Stimulated activated CD4-positive, alpha-beta T cell treated with anti-CD3 and anti-CD28 coated beads, Interleukin-1b, Interleukin-23, amount 100 ng/mL, for 48 hours (primary cell): Measurements from ENCODE around the gene SKA1.
"Not testable (repeated sequence)": the region's sequence is repeated elsewhere in the genome, so short reads cannot be mapped to it uniquely, and the experiment has no call there.

Source experiments
- DNase-seq: peaks from one replicate; pipeline ENCODE4 v3.0.0-alpha.2; 2020

SKA1 gene

GRCh38 chr18:50432915-50433314 is 58.1 kb downstream of the SKA1 start:
- no peak for DNase-seq

DNA sequence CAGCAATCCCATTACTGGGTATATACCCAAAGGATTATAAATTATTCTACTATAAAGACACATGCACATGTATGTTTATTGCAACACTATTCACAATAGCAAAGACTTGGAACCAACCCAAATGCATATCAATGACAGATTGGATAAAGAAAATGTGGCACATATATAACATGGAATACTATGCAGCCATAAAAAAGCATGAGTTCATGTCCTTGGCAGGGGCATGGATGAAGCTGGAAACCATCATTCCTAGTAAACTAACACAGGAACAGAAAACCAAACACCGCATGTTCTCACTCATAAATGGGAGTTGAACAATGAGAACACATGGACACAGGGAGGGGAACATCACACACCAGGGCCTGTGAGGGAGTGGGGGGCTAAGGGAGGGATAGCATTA is 61.9 kb downstream of the SKA1 start:
- not testable (repeated sequence) for DNase-seq

GRCh38 chr18:50439460-50440015 is 64.7 kb downstream of the SKA1 start:
- no peak for DNase-seq

DNA sequence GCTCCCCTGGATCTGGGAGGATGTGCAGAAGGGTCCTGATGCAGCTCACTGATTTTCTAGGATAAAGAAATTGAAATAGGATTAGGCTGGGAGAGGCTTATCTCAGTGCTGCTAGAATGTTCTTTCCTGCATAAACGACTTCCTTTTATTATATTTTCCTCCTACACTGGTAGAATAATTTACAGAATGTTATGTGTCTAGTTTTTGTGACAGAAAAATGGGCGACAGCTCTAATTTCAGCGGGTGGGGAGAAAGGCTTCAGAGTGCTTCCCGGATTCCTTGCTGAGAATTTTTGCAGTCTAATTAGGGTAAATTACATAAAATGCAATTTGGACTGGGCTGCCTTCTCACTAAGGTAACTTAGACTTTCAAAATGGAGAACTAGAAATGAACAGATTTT is 66.2 kb downstream of the SKA1 start:
- no peak for DNase-seq

GRCh38 chr18:50441501-50441900 is 66.7 kb downstream of the SKA1 start:
- DNase-seq = no peak
